Smooth muscle cell (in vitro differentiated cells): ENCODE results near the gene CDYL2. TPM values are rescaled to one million over a fixed set of nuclear protein-coding genes. Genes with fewer than 3 reads are reported as not detected.

Experiments used
- DNase-seq: peaks from one replicate; lab custom pipeline; 2025; ENCODE audit not compliant: unreplicated experiment; lab: John Stamatoyannopoulos, UW
- H2AFZ ChIP-seq: fragments of 200-600 bp; sonication (generic); 2 replicates; pipeline ENCODE4 v1.6.0; 2016; ENCODE audit warnings: antibody characterized with exemption, low read depth, mild to moderate bottlenecking
- H3F3A ChIP-seq: fragments of 200-600 bp; sonication (generic); 2 replicates; pipeline ENCODE4 v1.6.0; 2017; ENCODE audit warnings: antibody characterized with exemption, low read depth
- H3K27ac ChIP-seq: fragments of 200-600 bp; sonication (generic); 2 replicates; pipeline ENCODE4 v1.5.1; 2016; ENCODE audit warnings: low read depth, mild to moderate bottlenecking
- H3K27me3 ChIP-seq: fragments of 200-600 bp; sonication (generic); 2 replicates; pipeline ENCODE4 v1.6.1; 2016; ENCODE audit warnings: low read depth, mild to moderate bottlenecking
- H3K36me3 ChIP-seq: fragments of 200-600 bp; sonication (generic); 2 replicates; pipeline ENCODE4 v1.5.1; 2016; ENCODE audit warnings: low read depth
- H3K4me1 ChIP-seq: fragments of 200-600 bp; sonication (generic); 2 replicates; pipeline ENCODE4 v1.5.1; 2016; ENCODE audit warnings: low read depth
- H3K4me2 ChIP-seq: fragments of 200-600 bp; sonication (generic); 2 replicates; pipeline ENCODE4 v1.6.0; 2016; ENCODE audit warnings: mild to moderate bottlenecking
- H3K4me3 ChIP-seq: fragments of 200-600 bp; sonication (generic); 2 replicates; pipeline ENCODE4 v1.5.1; 2016; ENCODE audit warnings: mild to moderate bottlenecking
- H3K79me2 ChIP-seq: fragments of 200-600 bp; sonication (generic); 2 replicates; pipeline ENCODE4 v1.6.0; 2016; ENCODE audit warnings: low read depth, mild to moderate bottlenecking
- H3K9ac ChIP-seq: fragments of 200-600 bp; sonication (generic); 2 replicates; pipeline ENCODE4 v1.6.0; 2016; ENCODE audit warnings: low read depth
- H3K9me3 ChIP-seq: fragments of 200-600 bp; sonication (generic); replicated peaks from 2 replicates; pipeline ENCODE4 v1.5.1; 2016; ENCODE audit warnings: low read depth
- H4K20me1 ChIP-seq: fragments of 200-600 bp; sonication (generic); 2 replicates; pipeline ENCODE4 v1.6.0; 2016; ENCODE audit warnings: low read depth
- CTCF ChIP-seq: fragments of 200-600 bp; sonication (generic); IDR thresholded peaks from 2 replicates; pipeline ENCODE4 v1.5.1; 2017; ENCODE audit warnings: borderline replicate concordance, mild to moderate bottlenecking, antibody characterized with exemption; ENCODE audit not compliant: insufficient read depth, poor library complexity, severe bottlenecking
- WGBS: methylation state at CpG from one replicate; pipeline ENCODE4 v1.1.7; 2016; ENCODE audit warnings: low lambda C conversion rate; 5-methylcytosine and 5-hydroxymethylcytosine counted together
- polyA plus RNA-seq: library from polyadenylated mRNA; unstranded; fragments of >200 nt; fragmentation: Nextera tagmentation; extraction: Ambion mirVana; gene quantifications from 2 replicates; pipeline ENCODE4 v1.2.1, GENCODE V29; 2016
- total RNA-seq: library from RNA; depleted of rRNA; stranded (reverse); fragments of >200 nt; gene quantifications from 2 replicates; pipeline ENCODE4 v1.2.3, GENCODE V29; 2014

Gene CDYL2
- total and polyA plus RNA-seq, 2 experiments from 2014 or later = 2.0 to 2.9 TPM

- Histone ChIP-seq H3K27ac (no peak overlapping the region), H2AFZ (no peak overlapping the region), H3K9me3 (no peaks in the 10 kb centered on the region), H4K20me1 (no peaks in the 10 kb centered on the region), H3K4me3 (no peak overlapping the region), H3K27me3 (no peaks in the 10 kb centered on the region), H3K79me2 (no peaks in the 10 kb centered on the region), H3K36me3 (no peaks in the 10 kb centered on the region), H3K9ac (no peak overlapping the region), H3K4me2 (no peak overlapping the region), H3K4me1 (no peaks in the 10 kb centered on the region), H3F3A (no peaks in the 10 kb centered on the region)
- no peak for DNase-seq
- 90% methylated on average over 1 of the region's 1 CpG for WGBS
- TF ChIP-seq CTCF = no peak
Measured at GRCh38 chr16:80576343-80576912, 228.0 kb downstream of the CDYL2 start.

GRCh38 chr16:80573700-80574120 lies 230.7 kb downstream of the CDYL2 start:
- Histone ChIP-seq H3K4me1 (no peaks in the 10 kb centered on the region), H3K36me3 (no peaks in the 10 kb centered on the region), H4K20me1 (no peaks in the 10 kb centered on the region), H3K79me2 (no peaks in the 10 kb centered on the region), H3K4me3 (no peak overlapping the region), H3K9ac (no peak overlapping the region), H3K27me3 (no peaks in the 10 kb centered on the region), H3K9me3 (no peaks in the 10 kb centered on the region), H3K27ac (no peak overlapping the region), H2AFZ (no peak overlapping the region), H3F3A (no peaks in the 10 kb centered on the region), H3K4me2 (no peak overlapping the region)
- WGBS = 43% methylated on average over 6 of the region's 6 CpGs
- DNase-seq = no peak
- TF ChIP-seq CTCF = no peak

- Histone ChIP-seq H3K4me3 (no peak overlapping the region), H3K4me1 (no peaks in the 10 kb centered on the region), H3K27me3 (no peaks in the 10 kb centered on the region), H3F3A (no peaks in the 10 kb centered on the region), H4K20me1 (no peaks in the 10 kb centered on the region), H3K4me2 (peak overlapping the region; percentile 43), H3K9me3 (no peaks in the 10 kb centered on the region), H2AFZ (no peak overlapping the region), H3K79me2 (no peaks in the 10 kb centered on the region), H3K36me3 (no peaks in the 10 kb centered on the region), H3K27ac (peak overlapping the region; percentile 78), H3K9ac (no peak overlapping the region)
- WGBS = 74% methylated on average over 6 of the region's 6 CpGs
- no peak for DNase-seq
- TF ChIP-seq CTCF = no peak
Measured at GRCh38 chr16:80570106-80570478, 234.3 kb downstream of the CDYL2 start.

- H2AFZ ChIP-seq = no peak overlapping the region
- DNase-seq = no peak
- no peak overlapping the region for H3K9ac ChIP-seq
- no peak for TF ChIP-seq CTCF
- no peaks in the 10 kb centered on the region for H3K36me3 ChIP-seq
- no peaks in the 10 kb centered on the region for H3K4me1 ChIP-seq
- no peaks in the 10 kb centered on the region for H3K79me2 ChIP-seq
- peak overlapping the region; percentile 43 for H3K4me2 ChIP-seq
- H3K27ac ChIP-seq = peak overlapping the region; percentile 78
- H3K4me3 ChIP-seq = no peak overlapping the region
- 43% methylated on average over 9 of the region's 9 CpGs for WGBS
- H3K27me3 ChIP-seq = no peaks in the 10 kb centered on the region
- no peaks in the 10 kb centered on the region for H4K20me1 ChIP-seq
- no peaks in the 10 kb centered on the region for H3F3A ChIP-seq
- H3K9me3 ChIP-seq = no peaks in the 10 kb centered on the region
Measured at GRCh38 chr16:80569440-80570105, 234.8 kb downstream of the CDYL2 start.
